A673 (cell line): Measurements from ENCODE around the gene YKT6.

Experiments used
- CTCF ChIP-seq: fragments of 300-800, 200-600 bp; sonication (generic); conservative IDR thresholded peaks from 2 replicates; pipeline ENCODE4 v1.5.1; 2017; ENCODE audit warnings: low read depth, mild to moderate bottlenecking, antibody characterized with exemption, low read length, moderate library complexity, mixed read lengths
- EZH2 ChIP-seq: fragments of 200-600 bp; sonication (generic); IDR thresholded peaks from 2 replicates; pipeline ENCODE4 v1.6.1; 2017; ENCODE audit warnings: borderline replicate concordance, low read depth, mild to moderate bottlenecking, mixed read lengths, antibody characterized with exemption, low read length; ENCODE audit not compliant: poor library complexity, severe bottlenecking

GRCh38 chr7:44218418-44219201 is 17.8 kb downstream of the YKT6 start:
- TF ChIP-seq CTCF (no peak), EZH2 (no peak)
